WERI-Rb-1 (cell line): Measurements from ENCODE around the gene TPRG1L.
A peak's percentile ranks its signal among the peaks of the same experiment; 100 is the strongest.

Source experiments
- DNase-seq: peaks from one replicate; pipeline ENCODE4 v3.0.0-alpha.2; 2020
- H3K27ac ChIP-seq: fragments of 250-450 bp; sonication (Bioruptor Pico); 2 replicates; pipeline ENCODE4 v1.5.1; 2020; ENCODE audit warnings: mild to moderate bottlenecking, moderate library complexity
- H3K27me3 ChIP-seq: fragments of 250-450 bp; sonication (Bioruptor Pico); 2 replicates; pipeline ENCODE4 v1.5.1; 2021; ENCODE audit warnings: mild to moderate bottlenecking, low read depth, moderate library complexity; ENCODE audit not compliant: insufficient read depth, severe bottlenecking
- H3K36me3 ChIP-seq: fragments of 250-450 bp; sonication (Bioruptor Pico); 2 replicates; pipeline ENCODE4 v1.5.1; 2020; ENCODE audit warnings: mild to moderate bottlenecking, moderate library complexity
- H3K4me3 ChIP-seq: 2 replicates; pipeline ENCODE4 v1.5.1; 2011; ENCODE audit warnings: low read depth, mild to moderate bottlenecking, control low read depth, low read length
- H3K9me3 ChIP-seq: fragments of 250-450 bp; sonication (Bioruptor Pico); 2 replicates; pipeline ENCODE4 v1.5.1; 2021; ENCODE audit warnings: mild to moderate bottlenecking, moderate library complexity; ENCODE audit not compliant: severe bottlenecking
- TF ChIP-seq, protein P1 (sequence below): IDR thresholded peaks from 2 replicates; pipeline ENCODE4 v1.5.1; 2011; ENCODE audit warnings: low read depth, mild to moderate bottlenecking, control low read depth, inconsistent platforms, low read length

Gene TPRG1L

DNA sequence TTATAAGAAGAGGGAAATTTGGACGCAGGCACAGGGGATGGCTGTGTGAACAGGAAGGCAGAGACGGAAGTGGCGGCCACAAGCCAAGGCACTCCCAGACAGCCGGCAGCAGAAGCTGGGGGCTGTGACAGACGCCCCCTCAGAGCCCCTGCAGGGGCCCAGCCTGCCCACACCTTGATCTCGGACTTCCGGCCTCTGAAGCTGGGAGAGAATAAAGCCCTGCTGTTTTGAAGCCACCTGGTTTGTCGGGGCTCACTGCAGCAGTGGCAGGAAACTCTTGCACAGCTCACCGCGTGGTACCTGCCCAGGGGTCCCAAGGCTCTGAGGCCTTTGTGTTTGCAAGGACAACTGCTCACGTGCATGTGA lies 27.2 kb upstream of the TPRG1L start:
- no peak for DNase-seq
- Histone ChIP-seq H3K4me3 (no peak overlapping the region), H3K27me3 (no peaks in the 10 kb centered on the region), H3K27ac (peak overlapping the region; percentile 35), H3K36me3 (no peaks in the 10 kb centered on the region), H3K9me3 (no peaks in the 10 kb centered on the region)
- TF ChIP-seq, protein P1, sequence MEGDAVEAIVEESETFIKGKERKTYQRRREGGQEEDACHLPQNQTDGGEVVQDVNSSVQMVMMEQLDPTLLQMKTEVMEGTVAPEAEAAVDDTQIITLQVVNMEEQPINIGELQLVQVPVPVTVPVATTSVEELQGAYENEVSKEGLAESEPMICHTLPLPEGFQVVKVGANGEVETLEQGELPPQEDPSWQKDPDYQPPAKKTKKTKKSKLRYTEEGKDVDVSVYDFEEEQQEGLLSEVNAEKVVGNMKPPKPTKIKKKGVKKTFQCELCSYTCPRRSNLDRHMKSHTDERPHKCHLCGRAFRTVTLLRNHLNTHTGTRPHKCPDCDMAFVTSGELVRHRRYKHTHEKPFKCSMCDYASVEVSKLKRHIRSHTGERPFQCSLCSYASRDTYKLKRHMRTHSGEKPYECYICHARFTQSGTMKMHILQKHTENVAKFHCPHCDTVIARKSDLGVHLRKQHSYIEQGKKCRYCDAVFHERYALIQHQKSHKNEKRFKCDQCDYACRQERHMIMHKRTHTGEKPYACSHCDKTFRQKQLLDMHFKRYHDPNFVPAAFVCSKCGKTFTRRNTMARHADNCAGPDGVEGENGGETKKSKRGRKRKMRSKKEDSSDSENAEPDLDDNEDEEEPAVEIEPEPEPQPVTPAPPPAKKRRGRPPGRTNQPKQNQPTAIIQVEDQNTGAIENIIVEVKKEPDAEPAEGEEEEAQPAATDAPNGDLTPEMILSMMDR, result no peak

DNA sequence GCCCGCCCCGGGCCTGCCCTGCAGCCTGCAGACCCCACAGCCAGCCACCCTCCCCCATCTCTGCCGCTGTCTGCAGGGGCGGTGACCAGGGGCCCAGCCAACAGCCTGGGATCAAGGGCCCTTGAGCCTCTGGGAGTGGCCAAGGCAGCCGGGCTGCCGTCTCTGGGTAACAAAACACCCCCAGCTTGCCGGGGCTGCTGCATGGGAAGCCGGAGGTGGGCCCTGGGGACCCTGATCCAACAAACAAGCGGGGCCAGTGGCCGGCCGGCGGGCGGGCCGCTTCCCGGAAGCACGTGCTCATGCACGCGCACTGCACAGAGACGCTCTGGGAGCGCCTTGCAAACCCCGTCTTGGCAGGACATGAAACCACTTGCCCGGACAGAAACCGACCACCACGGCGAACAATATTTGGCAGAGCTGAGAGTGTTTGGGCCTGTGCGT lies 26.7 kb upstream of the TPRG1L start:
- Histone ChIP-seq H3K27ac (peak overlapping the region; percentile 35), H3K27me3 (no peaks in the 10 kb centered on the region), H3K4me3 (no peak overlapping the region)

DNA sequence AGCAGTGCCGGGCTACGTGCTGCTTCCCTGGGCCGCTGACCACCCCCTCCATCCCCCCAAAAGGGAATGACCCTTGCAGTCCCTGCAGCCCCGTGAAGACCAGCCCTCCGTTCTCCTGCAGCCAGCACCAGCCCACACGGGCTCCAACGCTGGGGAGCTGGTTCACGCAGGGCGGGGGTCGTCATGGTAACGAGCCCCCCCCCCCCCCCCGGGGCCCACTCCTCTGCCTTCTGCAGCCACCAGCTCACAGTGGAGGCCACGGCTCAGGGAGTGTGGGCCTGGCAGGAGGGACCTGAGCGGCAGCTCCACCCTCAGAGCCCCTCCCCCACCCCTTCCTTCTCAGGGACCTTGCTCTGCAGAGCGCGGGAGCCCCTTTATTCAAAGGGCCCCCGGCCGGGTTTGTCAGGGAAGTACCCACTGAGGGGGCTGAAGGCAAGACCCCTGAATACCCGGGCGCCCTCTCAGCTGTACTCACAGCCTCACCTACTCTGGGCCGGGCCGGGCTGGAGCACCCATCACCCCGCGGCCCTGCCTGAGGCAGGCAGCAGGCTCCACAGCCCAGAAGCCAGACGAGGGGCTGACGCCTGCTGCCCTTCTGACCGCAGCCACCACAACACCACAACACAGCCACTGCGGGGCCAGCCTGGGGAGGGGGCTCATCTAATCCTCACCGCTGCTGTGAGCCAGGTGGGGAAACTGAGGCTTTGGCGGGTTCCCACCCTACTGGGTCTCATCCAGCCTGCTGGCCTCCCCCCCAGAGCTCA lies 26.1 kb upstream of the TPRG1L start:
- DNase-seq, result no peak
- Histone ChIP-seq H3K4me3 (no peak overlapping the region), H3K9me3 (no peaks in the 10 kb centered on the region), H3K36me3 (no peaks in the 10 kb centered on the region), H3K27me3 (no peaks in the 10 kb centered on the region), H3K27ac (peak overlapping the region; percentile 35)
- TF ChIP-seq, protein P1, result no peak

More for the DNA sequence above, 26.7 kb upstream of the TPRG1L start:
- TF ChIP-seq, protein P1, result no peak
- no peak for DNase-seq
- Histone ChIP-seq H3K36me3 (no peaks in the 10 kb centered on the region), H3K9me3 (no peaks in the 10 kb centered on the region)

DNA sequence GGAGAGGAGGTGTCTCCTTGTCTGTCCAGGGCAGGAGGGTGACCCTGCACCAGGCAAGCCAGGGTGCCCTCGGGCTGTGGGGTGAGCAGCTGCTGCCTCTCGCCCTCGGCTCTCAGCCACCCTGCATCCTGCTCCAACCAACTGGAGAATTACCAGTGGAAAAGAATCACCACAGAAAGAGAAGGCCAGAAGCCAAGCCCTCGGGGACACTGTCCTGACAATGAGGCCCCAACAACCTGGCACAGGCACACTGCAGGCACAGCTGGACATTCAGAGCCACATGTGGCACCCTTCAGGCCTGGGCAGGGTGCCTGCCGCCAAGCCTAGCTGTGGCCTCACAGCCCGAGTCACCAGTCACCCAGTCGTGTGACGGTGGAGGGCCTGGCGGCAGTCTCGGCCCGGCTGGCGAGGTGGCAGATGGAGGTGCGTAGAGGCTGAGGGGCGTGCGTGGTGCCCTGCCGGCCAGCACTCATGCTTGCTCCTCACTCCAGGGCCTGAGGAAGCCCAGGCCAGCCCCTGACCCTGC lies 25.5 kb upstream of the TPRG1L start:
- no peaks in the 10 kb centered on the region for H3K27me3 ChIP-seq
- no peak overlapping the region for H3K4me3 ChIP-seq
- H3K36me3 ChIP-seq, result no peaks in the 10 kb centered on the region
- H3K27ac ChIP-seq, result peak overlapping the region; percentile 22; the same call in 1 of the 2 replicates
- no peak for DNase-seq
- peaks cover 1% of the 10 kb centered on the region for H3K9me3 ChIP-seq
- TF ChIP-seq, protein P1, result no peak

DNA sequence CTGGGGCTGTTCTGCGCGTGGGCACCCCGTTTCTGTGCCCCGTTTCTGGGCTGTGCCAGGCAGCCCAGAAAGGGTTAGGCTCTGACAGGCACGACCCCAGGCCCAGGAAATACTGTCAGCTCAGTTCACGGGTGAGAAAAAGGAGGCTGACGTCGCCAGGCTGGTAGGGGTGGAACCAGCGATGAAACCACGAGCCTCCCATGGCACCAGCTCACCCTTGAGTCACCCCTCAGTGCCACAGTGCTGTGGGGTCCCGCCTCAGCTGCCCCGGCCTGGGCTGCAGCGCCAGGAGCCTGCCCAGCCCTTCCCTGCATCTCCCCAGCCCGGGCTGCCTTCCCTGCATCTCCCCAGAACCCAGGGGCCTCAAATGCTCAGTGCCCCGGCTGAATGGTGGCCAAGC lies 25.0 kb upstream of the TPRG1L start:
- no peak for DNase-seq
- no peaks in the 10 kb centered on the region for H3K36me3 ChIP-seq
- no peak overlapping the region for H3K27ac ChIP-seq
- TF ChIP-seq, protein P1, result no peak
- H3K27me3 ChIP-seq, result no peaks in the 10 kb centered on the region
- no peak overlapping the region for H3K4me3 ChIP-seq
- peaks cover 6% of the 10 kb centered on the region for H3K9me3 ChIP-seq
